CD4-positive, CD25-positive, alpha-beta regulatory T cell (primary cell): ENCODE measurements around the gene MAPK4. TPM values are rescaled to one million over a fixed set of nuclear protein-coding genes. Genes with fewer than 3 reads are reported as not detected.

ENCODE experiments used
- ATAC-seq, 2 donors: fragments of 150-1000 bp; cut with Tn5 transposase; one replicate each; pipeline ENCODE4 v1.10.0; 2021; ENCODE audit warnings: low read depth in 2 of 2, moderate number of reproducible peaks in 2 of 2, moderate library complexity in 1 of 2
- DNase-seq, 3 donors: peaks; one replicate each; pipeline versions ENCODE4 v3.0.0 to v3.0.0-alpha.2; 2012 to 2022; ENCODE audit warnings: mixed read lengths in 1 of 3
- H3K27ac ChIP-seq: one replicate; pipeline ENCODE4 v1.7.0; 2013; ENCODE audit warnings: mild to moderate bottlenecking, low read length; ENCODE audit not compliant: insufficient read depth, poor library complexity, severe bottlenecking
- H3K27me3 ChIP-seq: one replicate; pipeline ENCODE4 v1.7.0; 2013; ENCODE audit warnings: low read length; ENCODE audit not compliant: control insufficient read depth, insufficient read depth
- H3K36me3 ChIP-seq: one replicate; pipeline ENCODE4 v1.7.0; 2013; ENCODE audit warnings: mild to moderate bottlenecking, low read length, moderate library complexity; ENCODE audit not compliant: control insufficient read depth, insufficient read depth
- H3K4me1 ChIP-seq: 2 replicates; pipeline ENCODE4 v1.7.0; 2013; ENCODE audit warnings: mild to moderate bottlenecking, low read length; ENCODE audit not compliant: insufficient read depth, control insufficient read depth, poor library complexity, severe bottlenecking
- H3K4me3 ChIP-seq: one replicate; pipeline ENCODE4 v1.7.0; 2013; ENCODE audit warnings: low read depth, mild to moderate bottlenecking, low read length, moderate library complexity
- H3K9me3 ChIP-seq, 2 experiments: 1 replicate in 1 of 2; 2 replicates in 1 of 2; pipeline ENCODE4 v1.7.0; 2013; ENCODE audit warnings: low read length in 2 of 2, mild to moderate bottlenecking in 1 of 2, moderate library complexity in 1 of 2; ENCODE audit not compliant: control insufficient read depth in 2 of 2
- H3K27ac Mint-ChIP-seq, 3 donors: one replicate each; pipeline ENCODE4 v1.8.0; 2020 to 2022; ENCODE audit warnings: mild to moderate bottlenecking in 3 of 3, mixed read lengths in 3 of 3, moderate library complexity in 2 of 3
- H3K27me3 Mint-ChIP-seq: one replicate; pipeline ENCODE4 v1.8.0; 2022; ENCODE audit warnings: mild to moderate bottlenecking, mixed read lengths
- H3K36me3 Mint-ChIP-seq: one replicate; pipeline ENCODE4 v1.8.0; 2020; ENCODE audit warnings: mixed read lengths
- H3K4me1 Mint-ChIP-seq, 4 donors: one replicate each; pipeline ENCODE4 v1.8.0; 2020 to 2022; ENCODE audit warnings: mixed read lengths in 4 of 4, mild to moderate bottlenecking in 1 of 4
- H3K4me3 Mint-ChIP-seq, 4 donors: one replicate each; pipeline ENCODE4 v1.8.0; 2020 to 2022; ENCODE audit warnings: mild to moderate bottlenecking in 4 of 4, mixed read lengths in 4 of 4, moderate library complexity in 3 of 4
- H3K9me3 Mint-ChIP-seq, 7 donors: one replicate each; pipeline ENCODE4 v1.8.0; 2020 to 2022; ENCODE audit warnings: mixed read lengths in 7 of 7, mild to moderate bottlenecking in 3 of 7, moderate library complexity in 2 of 7
- polyA plus RNA-seq, 4 donors: library from polyadenylated mRNA; unstranded; fragments of 300-500 nt; fragmentation: Illumina TruSeq; gene quantifications; one replicate each; pipeline ENCODE4 v1.2.3, GENCODE V29; 2021
- total RNA-seq: library from RNA; stranded (reverse); gene quantifications from one replicate; pipeline ENCODE4 v1.2.3, GENCODE V29; 2022

MAPK4 gene
- total and polyA plus RNA-seq, 5 donors from 2014 or later: not detected

DNA sequence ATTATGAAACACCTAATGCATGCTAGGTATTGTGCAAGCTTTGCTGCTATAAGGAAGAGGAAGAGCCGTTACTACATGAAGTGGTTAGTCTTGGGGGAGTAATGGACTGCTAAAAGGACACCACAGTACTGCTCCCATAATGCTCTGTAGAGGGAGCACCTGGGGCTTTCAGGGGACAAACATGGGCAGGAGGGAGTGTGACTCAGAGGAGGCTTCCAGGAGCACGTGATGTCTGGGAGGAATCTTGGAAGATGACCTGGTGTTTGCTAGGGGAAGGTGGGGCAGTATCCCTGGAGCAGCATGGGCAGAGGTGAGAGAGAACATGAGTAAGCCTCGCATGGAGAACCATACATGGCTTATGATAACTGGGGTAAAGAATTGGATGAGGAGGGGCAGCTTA is 18.8 kb downstream of the MAPK4 start:
- H3K9me3 ChIP-seq: no peaks in the 10 kb centered on the region
- H3K27ac ChIP-seq: no peak overlapping the region
- DNase-seq (no peak), ATAC-seq (no peak)
- H3K36me3 Mint-ChIP-seq: no peaks in the 10 kb centered on the region
- H3K27ac Mint-ChIP-seq: no peak overlapping the region
- H3K36me3 ChIP-seq: no peaks in the 10 kb centered on the region
- H3K4me1 ChIP-seq: no peaks in the 10 kb centered on the region
- H3K27me3 ChIP-seq: peaks cover 1% of the 10 kb centered on the region
- H3K27me3 Mint-ChIP-seq: no peaks in the 10 kb centered on the region
- H3K4me3 ChIP-seq: no peak overlapping the region
- peaks cover 0 to 4% (median 0%) of the 10 kb centered on the region in 7 donors for H3K9me3 Mint-ChIP-seq
- H3K4me3 Mint-ChIP-seq: no peak overlapping the region
- H3K4me1 Mint-ChIP-seq: no peaks in the 10 kb centered on the region

GRCh38 chr18:50579061-50579774 is 19.3 kb downstream of the MAPK4 start:
- Mint-ChIP-seq H3K9me3 (peaks cover 0 to 4% (median 0%) of the 10 kb centered on the region in 7 donors), H3K4me1 (no peaks in the 10 kb centered on the region), H3K27ac (no peak overlapping the region), H3K4me3 (no peak overlapping the region), H3K36me3 (no peaks in the 10 kb centered on the region), H3K27me3 (no peaks in the 10 kb centered on the region)
- H3K4me3 ChIP-seq: no peak overlapping the region
- no peak for DNase-seq
- H3K36me3 ChIP-seq: no peaks in the 10 kb centered on the region
- no peak overlapping the region for H3K27ac ChIP-seq
- no peaks in the 10 kb centered on the region for H3K4me1 ChIP-seq
- H3K9me3 ChIP-seq: no peaks in the 10 kb centered on the region
- no peaks in the 10 kb centered on the region for H3K27me3 ChIP-seq
- ATAC-seq: no peak

DNA sequence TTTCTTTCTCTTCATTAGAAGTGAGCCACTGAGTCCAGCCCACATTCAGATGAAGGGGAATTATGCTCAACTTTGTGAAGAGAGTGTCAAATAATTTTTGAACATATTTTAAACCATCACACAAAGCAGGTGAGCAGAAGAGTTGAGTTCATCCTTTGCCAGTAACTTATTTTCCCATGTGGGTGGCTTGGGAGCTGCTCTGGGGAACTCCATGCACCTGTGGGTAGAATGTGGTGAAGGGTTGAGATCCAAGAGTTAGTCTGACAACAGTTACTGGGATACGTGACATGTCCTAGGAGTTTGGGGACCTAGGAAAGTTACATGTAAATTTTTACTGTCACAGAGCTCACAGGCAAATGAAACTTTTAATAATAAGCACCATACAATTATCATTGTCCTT is 21.6 kb downstream of the MAPK4 start:
- Histone ChIP-seq H3K4me3 (no peak overlapping the region), H3K27ac (no peak overlapping the region), H3K9me3 (no peaks in the 10 kb centered on the region), H3K27me3 (no peaks in the 10 kb centered on the region), H3K4me1 (no peaks in the 10 kb centered on the region), H3K36me3 (no peaks in the 10 kb centered on the region)
- Mint-ChIP-seq H3K9me3 (peaks cover 0 to 4% (median 0%) of the 10 kb centered on the region in 7 donors), H3K27me3 (no peaks in the 10 kb centered on the region), H3K4me1 (no peaks in the 10 kb centered on the region), H3K36me3 (no peaks in the 10 kb centered on the region), H3K27ac (no peak overlapping the region), H3K4me3 (no peak overlapping the region)
- ATAC-seq (no peak), DNase-seq (no peak)

DNA sequence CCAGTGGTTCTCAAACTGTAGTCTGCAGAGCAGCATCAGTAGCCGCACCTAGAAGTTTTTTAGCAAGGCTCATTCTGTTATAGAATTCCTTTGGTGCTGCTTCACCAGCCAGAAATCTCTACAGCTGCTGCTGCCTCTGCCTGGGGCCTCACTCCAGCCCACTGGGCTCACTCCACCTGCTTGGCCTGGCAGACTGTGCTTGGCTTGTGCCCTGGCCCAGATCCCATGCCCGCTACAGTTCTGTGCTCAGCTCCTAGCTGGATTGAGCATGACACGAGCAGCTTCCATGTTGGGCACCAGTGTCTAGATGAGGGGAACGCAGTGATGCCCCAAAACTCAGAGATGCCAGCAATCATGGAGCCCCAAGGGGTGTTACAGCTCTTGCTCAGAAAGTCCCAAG is 22.6 kb downstream of the MAPK4 start:
- Histone ChIP-seq H3K4me1 (no peaks in the 10 kb centered on the region), H3K36me3 (no peaks in the 10 kb centered on the region), H3K9me3 (no peaks in the 10 kb centered on the region), H3K4me3 (no peak overlapping the region), H3K27ac (no peak overlapping the region), H3K27me3 (no peaks in the 10 kb centered on the region)
- H3K36me3 Mint-ChIP-seq: no peaks in the 10 kb centered on the region
- no peak overlapping the region for H3K4me3 Mint-ChIP-seq
- DNase-seq (no peak), ATAC-seq (no peak)
- H3K4me1 Mint-ChIP-seq: no peaks in the 10 kb centered on the region
- H3K9me3 Mint-ChIP-seq: peaks cover 0 to 4% (median 0%) of the 10 kb centered on the region in 7 donors
- H3K27me3 Mint-ChIP-seq: no peaks in the 10 kb centered on the region
- no peak overlapping the region for H3K27ac Mint-ChIP-seq

GRCh38 chr18:50586710-50587109 is 26.8 kb downstream of the MAPK4 start:
- DNase-seq (no peak), ATAC-seq (no peak)

GRCh38 chr18:50590593-50590992 is 30.7 kb downstream of the MAPK4 start:
- Histone ChIP-seq H3K36me3 (no peaks in the 10 kb centered on the region), H3K4me1 (no peaks in the 10 kb centered on the region), H3K4me3 (no peak overlapping the region), H3K27ac (no peak overlapping the region), H3K9me3 (no peaks in the 10 kb centered on the region), H3K27me3 (no peaks in the 10 kb centered on the region)
- Mint-ChIP-seq H3K4me1 (no peaks in the 10 kb centered on the region), H3K9me3 (peaks cover 0 to 4% (median 0%) of the 10 kb centered on the region in 7 donors), H3K27me3 (peaks cover 8% of the 10 kb centered on the region), H3K4me3 (no peak overlapping the region), H3K27ac (no peak overlapping the region), H3K36me3 (no peaks in the 10 kb centered on the region)
- no peak for DNase-seq
- ATAC-seq: no peak

More at GRCh38 chr18:50586710-50587109, 26.8 kb downstream of the MAPK4 start:
- Histone ChIP-seq H3K27me3 (no peaks in the 10 kb centered on the region), H3K27ac (no peak overlapping the region), H3K9me3 (no peaks in the 10 kb centered on the region), H3K36me3 (no peaks in the 10 kb centered on the region), H3K4me1 (no peaks in the 10 kb centered on the region), H3K4me3 (no peak overlapping the region)
- Mint-ChIP-seq H3K9me3 (peaks cover 0 to 3% (median 0%) of the 10 kb centered on the region in 7 donors), H3K36me3 (no peaks in the 10 kb centered on the region), H3K27ac (no peak overlapping the region), H3K4me1 (no peaks in the 10 kb centered on the region), H3K27me3 (peaks cover 8% of the 10 kb centered on the region), H3K4me3 (no peak overlapping the region)

DNA sequence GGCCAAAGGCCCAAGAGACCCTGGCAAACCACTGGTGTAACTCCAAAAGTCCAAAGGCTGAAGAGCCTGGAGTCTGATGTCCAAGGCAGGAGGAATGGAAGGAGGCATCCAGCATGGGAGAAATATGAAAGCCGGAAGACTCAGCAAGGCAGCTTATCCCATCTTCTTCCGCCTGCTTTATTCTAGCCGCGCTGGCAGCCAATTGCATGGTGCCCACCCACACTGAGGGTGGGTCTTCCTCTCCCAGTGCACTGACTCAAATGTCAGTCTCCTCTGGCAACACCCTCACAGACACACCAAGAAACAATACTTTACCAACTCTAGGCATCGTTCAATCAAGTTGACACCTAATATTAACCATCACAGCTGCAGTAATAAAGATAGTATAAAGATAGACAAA is 34.1 kb downstream of the MAPK4 start:
- H3K27me3 Mint-ChIP-seq: peaks cover 8% of the 10 kb centered on the region
- Histone ChIP-seq H3K36me3 (no peaks in the 10 kb centered on the region), H3K27ac (no peak overlapping the region), H3K4me3 (no peak overlapping the region), H3K9me3 (no peaks in the 10 kb centered on the region), H3K4me1 (no peaks in the 10 kb centered on the region), H3K27me3 (no peaks in the 10 kb centered on the region)
- no peaks in the 10 kb centered on the region for H3K4me1 Mint-ChIP-seq
- H3K36me3 Mint-ChIP-seq: no peaks in the 10 kb centered on the region
- no peak for DNase-seq
- no peak for ATAC-seq
- H3K27ac Mint-ChIP-seq: no peak overlapping the region
- H3K9me3 Mint-ChIP-seq: peaks cover 0 to 2% (median 0%) of the 10 kb centered on the region in 7 donors
- no peak overlapping the region for H3K4me3 Mint-ChIP-seq

- H3K4me1 Mint-ChIP-seq: no peaks in the 10 kb centered on the region
- H3K4me3 Mint-ChIP-seq: no peak overlapping the region
- ATAC-seq (no peak), DNase-seq (no peak)
- peaks cover 0 to 2% (median 0%) of the 10 kb centered on the region in 7 donors for H3K9me3 Mint-ChIP-seq
- no peaks in the 10 kb centered on the region for H3K36me3 ChIP-seq
- no peaks in the 10 kb centered on the region for H3K27me3 ChIP-seq
- no peaks in the 10 kb centered on the region for H3K36me3 Mint-ChIP-seq
- no peak overlapping the region for H3K27ac Mint-ChIP-seq
- H3K4me1 ChIP-seq: no peaks in the 10 kb centered on the region
- H3K4me3 ChIP-seq: no peak overlapping the region
- no peaks in the 10 kb centered on the region for H3K9me3 ChIP-seq
- peaks cover 4% of the 10 kb centered on the region for H3K27me3 Mint-ChIP-seq
- H3K27ac ChIP-seq: no peak overlapping the region
Observed at GRCh38 chr18:50594942-50595341, 35.1 kb downstream of the MAPK4 start.
